Breast epithelium (tissue), 4 donors: Measurements from ENCODE around the gene POU2F2. TPM values are rescaled to one million over a fixed set of nuclear protein-coding genes. Genes with fewer than 3 reads are reported as not detected.
A peak's percentile ranks its signal among the peaks of the same experiment; 100 is the strongest.

Experiments used
- DNase-seq, 2 donors: peaks; one replicate each; pipeline ENCODE4 v3.0.0-alpha.2; 2019; ENCODE audit warnings: low spot score in 2 of 2
- H3K27ac ChIP-seq, 2 donors: fragments of 200-600 bp; sonication (generic) in 1 of 2; one replicate each; pipeline ENCODE4 v1.5.1; 2016 to 2019; ENCODE audit warnings: mild to moderate bottlenecking in 1 of 2
- H3K27me3 ChIP-seq, 2 donors: fragments of 200-600 bp; sonication (generic) in 1 of 2; one replicate each; pipeline versions ENCODE4 v1.5.1 to v1.6.0; 2017 to 2019; ENCODE audit warnings: control low read depth in 1 of 2, mild to moderate bottlenecking in 1 of 2
- H3K36me3 ChIP-seq: fragments of 200-600 bp; one replicate; pipeline ENCODE4 v1.5.1; 2019
- H3K4me1 ChIP-seq, 2 donors: fragments of 200-600 bp; sonication (generic); one replicate each; pipeline ENCODE4 v1.5.1; 2016 to 2019; ENCODE audit warnings: control low read depth in 1 of 2
- H3K4me3 ChIP-seq, 3 donors: fragments of 200-600 bp; sonication (generic); 1 replicate in 2 of 3; 2 replicates in 1 of 3; pipeline ENCODE4 v1.5.1; 2016 to 2019; ENCODE audit warnings: mild to moderate bottlenecking in 3 of 3, moderate library complexity in 2 of 3
- H3K9me3 ChIP-seq, 2 donors: fragments of 200-600 bp; sonication (generic) in 1 of 2; one replicate each; pipeline ENCODE4 v1.5.1; 2016 to 2019; ENCODE audit warnings: control low read depth in 1 of 2
- POLR2A ChIP-seq: fragments of 450-650 bp; IDR thresholded peaks from one replicate; pipeline ENCODE4 v1.6.1; 2016; ENCODE audit warnings: antibody characterized with exemption, mild to moderate bottlenecking, moderate library complexity
- POLR2AphosphoS5 ChIP-seq, 3 donors: sonication (generic); formaldehyde crosslinking; IDR thresholded peaks; one replicate each; pipeline ENCODE4 v1.6.1; 2017; ENCODE audit warnings: antibody characterized with exemption in 3 of 3
- intact Hi-C: fragments of 100-400 bp; cut with DNase I; formaldehyde crosslinking; loops from one replicate; pipeline ENCODE4 v1.15.1; 2023; ENCODE audit warnings: low total_unique reads
- total RNA-seq, 3 donors: library from RNA; depleted of rRNA; stranded (reverse); fragments of >200 nt; gene quantifications; one replicate each; pipeline ENCODE4 v1.1.0, GENCODE V29; 2016
- TF ChIP-seq, protein P1 (sequence below), 3 donors: fragments of 450-650 bp; IDR thresholded peaks; one replicate each; pipeline ENCODE4 v1.5.1; 2016 to 2017; ENCODE audit warnings: antibody characterized with exemption in 3 of 3, mild to moderate bottlenecking in 3 of 3, moderate library complexity in 3 of 3

POU2F2 gene
- total RNA-seq, 3 donors from 2014 or later = 1.2 to 2.9 (median 1.6) TPM

DNA sequence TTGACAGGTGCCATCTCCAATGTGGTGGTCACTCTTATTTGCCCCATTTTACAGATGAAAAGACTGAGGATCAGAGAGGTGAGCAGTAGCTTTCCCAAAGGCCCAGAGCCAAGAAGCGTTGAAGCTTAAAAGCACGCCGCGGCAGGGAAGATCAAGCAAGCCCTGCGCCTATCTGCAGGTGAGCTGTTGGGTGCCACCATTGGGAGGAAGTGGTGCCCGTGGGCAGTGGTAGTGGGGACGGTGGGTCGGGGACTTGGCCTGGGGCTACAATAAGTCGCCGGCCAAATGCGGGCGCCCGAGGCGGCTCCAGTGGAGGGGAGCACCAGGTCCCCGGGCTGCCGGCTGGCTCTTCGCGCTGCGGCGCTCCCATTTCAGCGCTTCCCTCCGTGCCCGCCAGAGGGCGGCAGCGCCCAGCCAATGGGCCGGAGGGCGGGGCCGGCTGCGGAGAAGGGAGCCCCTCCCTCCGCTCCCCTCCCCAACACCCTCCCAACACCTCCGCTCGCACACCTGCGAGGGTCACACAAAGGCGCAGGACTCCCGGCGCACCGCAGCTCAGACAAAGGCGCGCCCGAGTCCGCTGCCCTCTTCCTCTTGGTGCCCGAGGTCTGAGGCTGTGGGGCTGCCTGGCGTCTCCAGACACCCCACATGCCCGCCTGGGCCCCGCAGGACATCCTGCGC lies 744 bp upstream of the POU2F2 start:
- peak overlapping the region; percentile 19 to 46 (median 31) for H3K4me3 ChIP-seq
- no peak overlapping the region for H3K27ac ChIP-seq
- TF ChIP-seq POLR2AphosphoS5 (IDR thresholded peaks at IDR 0.05) = no peak
- TF ChIP-seq, protein P1, sequence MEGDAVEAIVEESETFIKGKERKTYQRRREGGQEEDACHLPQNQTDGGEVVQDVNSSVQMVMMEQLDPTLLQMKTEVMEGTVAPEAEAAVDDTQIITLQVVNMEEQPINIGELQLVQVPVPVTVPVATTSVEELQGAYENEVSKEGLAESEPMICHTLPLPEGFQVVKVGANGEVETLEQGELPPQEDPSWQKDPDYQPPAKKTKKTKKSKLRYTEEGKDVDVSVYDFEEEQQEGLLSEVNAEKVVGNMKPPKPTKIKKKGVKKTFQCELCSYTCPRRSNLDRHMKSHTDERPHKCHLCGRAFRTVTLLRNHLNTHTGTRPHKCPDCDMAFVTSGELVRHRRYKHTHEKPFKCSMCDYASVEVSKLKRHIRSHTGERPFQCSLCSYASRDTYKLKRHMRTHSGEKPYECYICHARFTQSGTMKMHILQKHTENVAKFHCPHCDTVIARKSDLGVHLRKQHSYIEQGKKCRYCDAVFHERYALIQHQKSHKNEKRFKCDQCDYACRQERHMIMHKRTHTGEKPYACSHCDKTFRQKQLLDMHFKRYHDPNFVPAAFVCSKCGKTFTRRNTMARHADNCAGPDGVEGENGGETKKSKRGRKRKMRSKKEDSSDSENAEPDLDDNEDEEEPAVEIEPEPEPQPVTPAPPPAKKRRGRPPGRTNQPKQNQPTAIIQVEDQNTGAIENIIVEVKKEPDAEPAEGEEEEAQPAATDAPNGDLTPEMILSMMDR (IDR thresholded peaks at IDR 0.05) = peak; percentile 82 to 90 (median 90)
- H3K27me3 ChIP-seq = peaks cover 0 to 16% of the 10 kb centered on the region in 2 donors
- DNase-seq = peak; percentile 26 to 54
- H3K9me3 ChIP-seq = no peaks in the 10 kb centered on the region
- no peaks in the 10 kb centered on the region for H3K4me1 ChIP-seq
- H3K36me3 ChIP-seq = no peaks in the 10 kb centered on the region
- intact Hi-C loops = no loop called here

DNA sequence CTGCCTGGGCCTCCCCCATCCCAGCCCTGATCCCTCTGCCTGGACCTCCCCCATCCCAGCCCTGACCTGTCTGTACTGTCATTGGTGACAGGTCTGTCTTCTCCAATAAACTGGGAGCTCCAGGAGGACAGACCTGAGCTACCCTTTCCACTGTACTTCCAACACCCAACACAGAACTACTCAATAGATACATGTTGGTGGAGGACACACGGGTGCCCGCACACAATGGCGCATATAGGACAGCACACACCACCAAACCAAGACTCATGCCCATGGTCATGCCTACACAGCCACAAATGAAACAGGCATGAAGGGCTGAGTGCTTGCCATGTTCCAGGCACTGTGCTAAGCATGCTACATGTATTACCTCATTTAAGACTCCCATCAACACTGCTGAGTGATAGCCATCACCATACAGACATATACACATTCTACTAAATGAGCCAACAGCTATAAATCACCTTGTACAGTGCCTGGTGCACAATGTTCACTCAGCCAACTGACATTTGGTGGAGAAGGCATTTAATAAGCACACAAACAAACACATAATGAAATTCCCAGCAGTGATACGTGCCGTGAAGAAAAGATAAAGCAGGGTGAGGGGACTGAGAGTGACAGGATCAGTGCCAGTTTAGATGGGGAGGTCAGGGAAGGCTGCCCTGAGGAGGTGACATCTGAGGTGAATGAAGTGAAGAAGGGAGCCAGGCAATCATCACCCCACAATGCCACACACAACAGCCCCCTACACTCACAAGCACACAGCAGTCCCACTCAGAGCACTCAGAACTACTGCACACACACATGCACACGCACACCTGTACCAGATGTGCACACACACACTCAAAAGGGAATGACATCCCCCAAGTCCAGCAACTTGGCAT lies 857 bp downstream of the POU2F2 start:
- Histone ChIP-seq H3K27me3 (peaks cover 0 to 12% of the 10 kb centered on the region in 2 donors), H3K36me3 (no peaks in the 10 kb centered on the region), H3K4me1 (no peaks in the 10 kb centered on the region), H3K9me3 (no peaks in the 10 kb centered on the region), H3K4me3 (peak overlapping the region; percentile 19 to 46 (median 31)), H3K27ac (no peak overlapping the region)
- TF ChIP-seq, protein P1 (IDR thresholded peaks at IDR 0.05) = no peak
- TF ChIP-seq POLR2AphosphoS5 (IDR thresholded peaks at IDR 0.05) = no peak
- TF ChIP-seq POLR2A = no peak
- intact Hi-C loops = no loop called here
- DNase-seq = no peak

DNA sequence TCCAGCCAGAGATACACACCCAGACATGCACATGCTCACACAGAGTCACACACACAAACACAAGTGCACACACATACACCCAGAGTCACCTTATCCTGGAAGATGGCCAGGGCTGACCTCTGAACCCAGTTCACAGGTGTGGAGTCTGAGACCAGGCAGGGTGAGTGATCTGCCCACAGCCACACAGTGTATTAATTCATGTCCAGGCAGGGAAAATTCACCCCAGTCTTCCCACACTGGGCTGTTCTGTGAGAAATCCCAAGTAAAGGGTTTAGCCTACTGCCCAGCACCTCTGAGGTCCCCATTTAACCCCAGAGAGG lies 2.0 kb downstream of the POU2F2 start:
- Histone ChIP-seq H3K36me3 (no peaks in the 10 kb centered on the region), H3K4me3 (no peak overlapping the region), H3K27ac (no peak overlapping the region), H3K4me1 (no peaks in the 10 kb centered on the region), H3K27me3 (peaks cover 0 to 12% of the 10 kb centered on the region in 2 donors), H3K9me3 (no peaks in the 10 kb centered on the region)
- no peak for DNase-seq
- intact Hi-C loops = no loop called here
- TF ChIP-seq POLR2A (no peak), POLR2AphosphoS5 (IDR thresholded peaks at IDR 0.05) (no peak)
- TF ChIP-seq, protein P1 (IDR thresholded peaks at IDR 0.05) = no peak

DNA sequence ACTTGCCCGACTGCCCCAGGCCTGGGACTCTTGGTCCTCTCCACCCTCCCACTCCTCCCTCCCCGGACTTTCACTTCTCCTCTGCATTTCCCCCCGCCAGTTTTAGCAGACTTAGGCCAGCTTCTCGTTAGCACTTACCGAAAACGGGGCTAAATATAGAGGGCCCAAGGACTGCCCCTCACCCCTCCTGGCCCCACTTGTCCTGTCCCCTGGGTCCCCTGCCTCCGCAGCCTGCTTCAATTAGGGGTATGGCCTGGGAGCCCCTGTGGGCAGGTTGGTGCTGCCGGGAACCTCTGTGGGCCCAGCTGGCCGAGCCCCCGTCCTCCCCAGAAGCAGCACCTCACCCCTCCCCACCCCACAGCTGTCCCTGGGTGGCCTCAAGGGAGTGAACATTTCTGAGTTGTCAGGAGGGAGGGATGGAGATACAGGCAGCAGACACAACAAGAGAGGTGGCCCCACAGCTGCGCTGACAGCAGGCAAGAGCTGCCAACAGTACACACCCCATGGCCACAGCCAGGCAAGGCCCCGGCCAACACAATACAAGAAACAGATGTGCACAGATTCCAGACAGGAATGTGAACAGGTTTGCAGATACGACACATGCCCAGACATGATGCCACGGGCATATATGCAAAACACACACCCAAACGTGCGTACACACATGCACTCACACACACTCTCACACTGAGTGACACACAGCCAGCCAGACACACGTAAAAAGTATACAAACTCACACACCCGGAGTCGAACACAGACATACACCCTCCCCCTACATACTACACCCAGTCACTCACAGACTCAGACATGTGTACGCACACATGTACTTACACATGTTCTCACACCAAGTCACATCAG lies 2.6 kb downstream of the POU2F2 start:
- no peak overlapping the region for H3K27ac ChIP-seq
- intact Hi-C loops = loop anchor here (2.0 to 5.0 kb wide), 2 partner anchors 77 to 193 kb away; no protein-coding TSS in a partner anchor
- DNase-seq = no peak
- peaks cover 0 to 12% of the 10 kb centered on the region in 2 donors for H3K27me3 ChIP-seq
- TF ChIP-seq, protein P1 (IDR thresholded peaks at IDR 0.05) = no peak
- TF ChIP-seq POLR2AphosphoS5 (IDR thresholded peaks at IDR 0.05) (no peak), POLR2A (no peak)
- no peaks in the 10 kb centered on the region for H3K9me3 ChIP-seq
- no peaks in the 10 kb centered on the region for H3K4me1 ChIP-seq
- peak overlapping the region in 1 of 3 donors; percentile 9 for H3K4me3 ChIP-seq
- no peaks in the 10 kb centered on the region for H3K36me3 ChIP-seq
